GM23338 (cell line): ENCODE measurements around the gene RFX4. TPM values are rescaled to one million over a fixed set of nuclear protein-coding genes. Genes with fewer than 3 reads are reported as not detected.

Source experiments
- ATAC-seq: fragments of 200-7000 bp; cut with Tn5 transposase; 3 replicates; pipeline ENCODE4 v1.9.1; 2020
- DNase-seq: peaks from one replicate; pipeline ENCODE4 v3.0.0-alpha.2; 2015; ENCODE audit warnings: low spot score
- H2AFZ ChIP-seq: fragments of 200-600 bp; sonication (generic); 2 replicates; pipeline ENCODE4 v1.8.0; 2016; ENCODE audit warnings: antibody characterized with exemption, mild to moderate bottlenecking, moderate library complexity
- H3F3A ChIP-seq: fragments of 200-600 bp; sonication (generic); replicated peaks from 2 replicates; pipeline ENCODE4 v1.8.0; 2017; ENCODE audit warnings: antibody characterized with exemption, mixed run types, low read depth
- H3K27ac ChIP-seq: fragments of 200-600 bp; sonication (generic); 2 replicates; pipeline ENCODE4 v1.6.1; 2016; ENCODE audit warnings: low read depth
- H3K27me3 ChIP-seq: fragments of 200-600 bp; sonication (generic); 2 replicates; pipeline ENCODE4 v1.8.0; 2016; ENCODE audit warnings: mild to moderate bottlenecking, mixed run types, moderate library complexity; ENCODE audit not compliant: insufficient read depth
- H3K36me3 ChIP-seq: fragments of 200-600 bp; sonication (generic); 2 replicates; pipeline ENCODE4 v1.8.0; 2016; ENCODE audit warnings: mild to moderate bottlenecking; ENCODE audit not compliant: insufficient read depth
- H3K4me1 ChIP-seq: fragments of 200-600 bp; sonication (generic); 2 replicates; pipeline ENCODE4 v1.8.0; 2016; ENCODE audit warnings: mild to moderate bottlenecking, moderate library complexity; ENCODE audit not compliant: insufficient read depth
- H3K4me2 ChIP-seq: fragments of 200-600 bp; sonication (generic); 2 replicates; pipeline ENCODE4 v1.7.1; 2017; ENCODE audit warnings: mixed run types
- H3K4me3 ChIP-seq: fragments of 200-600 bp; sonication (generic); 2 replicates; pipeline ENCODE4 v1.6.1; 2016; ENCODE audit warnings: mixed run types
- H3K79me2 ChIP-seq: fragments of 200-600 bp; sonication (generic); replicated peaks from 2 replicates; pipeline ENCODE4 v1.8.0; 2017; ENCODE audit warnings: mild to moderate bottlenecking; ENCODE audit not compliant: insufficient read depth
- H3K9me2 ChIP-seq: fragments of 200-600 bp; sonication (generic); 2 replicates; pipeline ENCODE4 v1.8.0; 2017; ENCODE audit not compliant: insufficient read depth
- H4K20me1 ChIP-seq: fragments of 200-600 bp; sonication (generic); replicated peaks from 2 replicates; pipeline ENCODE4 v1.8.0; 2017; ENCODE audit warnings: mild to moderate bottlenecking; ENCODE audit not compliant: insufficient read depth
- H3K27ac Mint-ChIP-seq: 2 replicates; pipeline ENCODE4 v1.8.0; 2020; ENCODE audit warnings: inconsistent platforms, mild to moderate bottlenecking, moderate library complexity, mixed read lengths
- H3K27me3 Mint-ChIP-seq: 3 replicates; pipeline ENCODE4 v1.8.0; 2022; ENCODE audit warnings: low read depth, mild to moderate bottlenecking, moderate library complexity, mixed read lengths, inconsistent platforms; ENCODE audit not compliant: insufficient read depth, poor library complexity
- H3K36me3 Mint-ChIP-seq: 3 replicates; pipeline ENCODE4 v1.8.0; 2021; ENCODE audit warnings: low read depth, mild to moderate bottlenecking, inconsistent platforms, moderate library complexity, mixed read lengths
- H3K4me1 Mint-ChIP-seq: 3 replicates; pipeline ENCODE4 v1.8.0; 2020; ENCODE audit warnings: mild to moderate bottlenecking, inconsistent platforms, mixed read lengths
- H3K4me3 Mint-ChIP-seq: 3 replicates; pipeline ENCODE4 v1.8.0; 2021; ENCODE audit warnings: moderate library complexity, mild to moderate bottlenecking, inconsistent platforms, mixed read lengths
- H3K9me3 Mint-ChIP-seq: 3 replicates; pipeline ENCODE4 v1.8.0; 2020; ENCODE audit warnings: moderate library complexity, mild to moderate bottlenecking, inconsistent platforms, mixed read lengths
- CREB1 ChIP-seq: fragments of 250-450 bp; sonication (Bioruptor Pico); IDR thresholded peaks from 2 replicates; pipeline ENCODE4 v1.5.0; 2020; ENCODE audit warnings: low read depth, mild to moderate bottlenecking, moderate library complexity
- EZH2phosphoT487 ChIP-seq: fragments of 200-600 bp; sonication (generic); IDR thresholded peaks from one replicate; pipeline ENCODE4 v1.8.1; 2018; ENCODE audit warnings: antibody characterized with exemption; ENCODE audit not compliant: unreplicated experiment
- POLR2AphosphoS5 ChIP-seq: IDR thresholded peaks from 2 replicates; pipeline ENCODE4 v1.6.1; 2016; ENCODE audit warnings: antibody characterized with exemption, low read depth
- STAT1 ChIP-seq: IDR thresholded peaks from one replicate; pipeline ENCODE4 v1.6.1; 2016; ENCODE audit warnings: antibody characterized with exemption; ENCODE audit not compliant: unreplicated experiment
- ZNF114 ChIP-seq: fragments of 250-450 bp; sonication (Bioruptor Pico); IDR thresholded peaks from 2 replicates; pipeline ENCODE4 v1.5.0; 2020; ENCODE audit warnings: mild to moderate bottlenecking, moderate library complexity
- ZNF331 ChIP-seq: fragments of 250-450 bp; sonication (Bioruptor Pico); IDR thresholded peaks from 2 replicates; pipeline ENCODE4 v1.5.0; 2020; ENCODE audit warnings: low read depth, mild to moderate bottlenecking, moderate library complexity
- polyA plus RNA-seq: library from polyadenylated mRNA; unstranded; fragments of >200 nt; fragmentation: Nextera tagmentation; extraction: Ambion mirVana; gene quantifications from 2 replicates; pipeline ENCODE4 v1.2.1, GENCODE V29; 2016
- total RNA-seq: library from RNA; depleted of rRNA; stranded (reverse); fragments of >200 nt; shearing (Covaris generic); gene quantifications from 2 replicates; pipeline ENCODE4 v1.2.3, GENCODE V29; 2014
- TF ChIP-seq, protein P1 (sequence below): fragments of 250-450 bp; sonication (Bioruptor Pico); IDR thresholded peaks from 2 replicates; pipeline ENCODE4 v1.5.0; 2020; ENCODE audit warnings: mild to moderate bottlenecking, moderate library complexity
- TF ChIP-seq, protein P2 (sequence below), 2 experiments: fragments of 200-600 bp in 1 of 2; sonication (generic) in 1 of 2; conservative IDR thresholded peaks; 2 replicates each; pipeline versions ENCODE4 v1.5.1 to v1.6.1; 2016 to 2017; ENCODE audit warnings: antibody characterized with exemption in 2 of 2, low read depth in 2 of 2, mild to moderate bottlenecking in 2 of 2, moderate library complexity in 1 of 2
- TF ChIP-seq, protein P3 (sequence below): IDR thresholded peaks from 2 replicates; pipeline ENCODE4 v1.6.1; 2016; ENCODE audit warnings: antibody characterized with exemption
- TF ChIP-seq, protein P4 (sequence below): IDR thresholded peaks from one replicate; pipeline ENCODE4 v1.6.1; 2018; ENCODE audit warnings: antibody characterized with exemption; ENCODE audit not compliant: unreplicated experiment

The RFX4 gene
- total and polyA plus RNA-seq, 2 experiments from 2014 or later: 0.23 TPM; not detected in 1

DNA sequence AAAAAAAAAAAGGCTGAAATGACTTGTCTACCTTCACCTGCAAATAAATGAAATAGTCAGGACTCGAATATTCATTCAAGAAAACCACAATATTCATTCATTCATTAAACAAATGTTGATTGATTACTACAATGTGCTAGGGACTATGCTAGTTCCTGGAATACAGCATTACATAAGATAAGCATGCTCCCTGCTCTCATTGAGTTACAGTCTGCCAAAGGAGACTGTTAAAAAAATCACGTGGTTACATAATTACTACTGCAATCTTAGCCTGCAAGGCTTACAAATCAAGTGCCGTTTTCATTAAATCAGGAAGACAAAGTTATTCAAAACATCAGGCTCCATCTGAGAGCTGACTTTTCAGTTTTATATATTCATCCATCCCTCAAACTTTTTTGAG, 121.3 kb downstream of the RFX4 start (continued):
- TF ChIP-seq, protein P1, sequence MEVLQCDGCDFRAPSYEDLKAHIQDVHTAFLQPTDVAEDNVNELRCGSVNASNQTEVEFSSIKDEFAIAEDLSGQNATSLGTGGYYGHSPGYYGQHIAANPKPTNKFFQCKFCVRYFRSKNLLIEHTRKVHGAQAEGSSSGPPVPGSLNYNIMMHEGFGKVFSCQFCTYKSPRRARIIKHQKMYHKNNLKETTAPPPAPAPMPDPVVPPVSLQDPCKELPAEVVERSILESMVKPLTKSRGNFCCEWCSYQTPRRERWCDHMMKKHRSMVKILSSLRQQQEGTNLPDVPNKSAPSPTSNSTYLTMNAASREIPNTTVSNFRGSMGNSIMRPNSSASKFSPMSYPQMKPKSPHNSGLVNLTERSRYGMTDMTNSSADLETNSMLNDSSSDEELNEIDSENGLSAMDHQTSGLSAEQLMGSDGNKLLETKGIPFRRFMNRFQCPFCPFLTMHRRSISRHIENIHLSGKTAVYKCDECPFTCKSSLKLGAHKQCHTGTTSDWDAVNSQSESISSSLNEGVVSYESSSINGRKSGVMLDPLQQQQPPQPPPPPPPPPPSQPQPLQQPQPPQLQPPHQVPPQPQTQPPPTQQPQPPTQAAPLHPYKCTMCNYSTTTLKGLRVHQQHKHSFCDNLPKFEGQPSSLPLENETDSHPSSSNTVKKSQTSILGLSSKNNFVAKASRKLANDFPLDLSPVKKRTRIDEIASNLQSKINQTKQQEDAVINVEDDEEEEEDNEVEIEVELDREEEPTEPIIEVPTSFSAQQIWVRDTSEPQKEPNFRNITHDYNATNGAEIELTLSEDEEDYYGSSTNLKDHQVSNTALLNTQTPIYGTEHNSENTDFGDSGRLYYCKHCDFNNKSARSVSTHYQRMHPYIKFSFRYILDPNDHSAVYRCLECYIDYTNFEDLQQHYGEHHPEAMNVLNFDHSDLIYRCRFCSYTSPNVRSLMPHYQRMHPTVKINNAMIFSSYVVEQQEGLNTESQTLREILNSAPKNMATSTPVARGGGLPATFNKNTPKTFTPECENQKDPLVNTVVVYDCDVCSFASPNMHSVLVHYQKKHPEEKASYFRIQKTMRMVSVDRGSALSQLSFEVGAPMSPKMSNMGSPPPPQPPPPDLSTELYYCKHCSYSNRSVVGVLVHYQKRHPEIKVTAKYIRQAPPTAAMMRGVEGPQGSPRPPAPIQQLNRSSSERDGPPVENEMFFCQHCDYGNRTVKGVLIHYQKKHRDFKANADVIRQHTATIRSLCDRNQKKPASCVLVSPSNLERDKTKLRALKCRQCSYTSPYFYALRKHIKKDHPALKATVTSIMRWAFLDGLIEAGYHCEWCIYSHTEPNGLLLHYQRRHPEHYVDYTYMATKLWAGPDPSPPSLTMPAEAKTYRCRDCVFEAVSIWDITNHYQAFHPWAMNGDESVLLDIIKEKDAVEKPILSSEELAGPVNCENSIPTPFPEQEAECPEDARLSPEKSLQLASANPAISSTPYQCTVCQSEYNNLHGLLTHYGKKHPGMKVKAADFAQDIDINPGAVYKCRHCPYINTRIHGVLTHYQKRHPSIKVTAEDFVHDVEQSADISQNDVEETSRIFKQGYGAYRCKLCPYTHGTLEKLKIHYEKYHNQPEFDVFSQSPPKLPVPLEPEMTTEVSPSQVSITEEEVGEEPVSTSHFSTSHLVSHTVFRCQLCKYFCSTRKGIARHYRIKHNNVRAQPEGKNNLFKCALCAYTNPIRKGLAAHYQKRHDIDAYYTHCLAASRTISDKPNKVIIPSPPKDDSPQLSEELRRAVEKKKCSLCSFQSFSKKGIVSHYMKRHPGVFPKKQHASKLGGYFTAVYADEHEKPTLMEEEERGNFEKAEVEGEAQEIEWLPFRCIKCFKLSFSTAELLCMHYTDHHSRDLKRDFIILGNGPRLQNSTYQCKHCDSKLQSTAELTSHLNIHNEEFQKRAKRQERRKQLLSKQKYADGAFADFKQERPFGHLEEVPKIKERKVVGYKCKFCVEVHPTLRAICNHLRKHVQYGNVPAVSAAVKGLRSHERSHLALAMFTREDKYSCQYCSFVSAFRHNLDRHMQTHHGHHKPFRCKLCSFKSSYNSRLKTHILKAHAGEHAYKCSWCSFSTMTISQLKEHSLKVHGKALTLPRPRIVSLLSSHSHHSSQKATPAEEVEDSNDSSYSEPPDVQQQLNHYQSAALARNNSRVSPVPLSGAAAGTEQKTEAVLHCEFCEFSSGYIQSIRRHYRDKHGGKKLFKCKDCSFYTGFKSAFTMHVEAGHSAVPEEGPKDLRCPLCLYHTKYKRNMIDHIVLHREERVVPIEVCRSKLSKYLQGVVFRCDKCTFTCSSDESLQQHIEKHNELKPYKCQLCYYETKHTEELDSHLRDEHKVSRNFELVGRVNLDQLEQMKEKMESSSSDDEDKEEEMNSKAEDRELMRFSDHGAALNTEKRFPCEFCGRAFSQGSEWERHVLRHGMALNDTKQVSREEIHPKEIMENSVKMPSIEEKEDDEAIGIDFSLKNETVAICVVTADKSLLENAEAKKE (CRISPR knock-in tag): no peak
- TF ChIP-seq, protein P2, sequence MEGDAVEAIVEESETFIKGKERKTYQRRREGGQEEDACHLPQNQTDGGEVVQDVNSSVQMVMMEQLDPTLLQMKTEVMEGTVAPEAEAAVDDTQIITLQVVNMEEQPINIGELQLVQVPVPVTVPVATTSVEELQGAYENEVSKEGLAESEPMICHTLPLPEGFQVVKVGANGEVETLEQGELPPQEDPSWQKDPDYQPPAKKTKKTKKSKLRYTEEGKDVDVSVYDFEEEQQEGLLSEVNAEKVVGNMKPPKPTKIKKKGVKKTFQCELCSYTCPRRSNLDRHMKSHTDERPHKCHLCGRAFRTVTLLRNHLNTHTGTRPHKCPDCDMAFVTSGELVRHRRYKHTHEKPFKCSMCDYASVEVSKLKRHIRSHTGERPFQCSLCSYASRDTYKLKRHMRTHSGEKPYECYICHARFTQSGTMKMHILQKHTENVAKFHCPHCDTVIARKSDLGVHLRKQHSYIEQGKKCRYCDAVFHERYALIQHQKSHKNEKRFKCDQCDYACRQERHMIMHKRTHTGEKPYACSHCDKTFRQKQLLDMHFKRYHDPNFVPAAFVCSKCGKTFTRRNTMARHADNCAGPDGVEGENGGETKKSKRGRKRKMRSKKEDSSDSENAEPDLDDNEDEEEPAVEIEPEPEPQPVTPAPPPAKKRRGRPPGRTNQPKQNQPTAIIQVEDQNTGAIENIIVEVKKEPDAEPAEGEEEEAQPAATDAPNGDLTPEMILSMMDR (conservative IDR thresholded peaks at IDR 0.05; ENCODE audit: low read depth in 2 of 2): no peak
- TF ChIP-seq STAT1: no peak

DNA sequence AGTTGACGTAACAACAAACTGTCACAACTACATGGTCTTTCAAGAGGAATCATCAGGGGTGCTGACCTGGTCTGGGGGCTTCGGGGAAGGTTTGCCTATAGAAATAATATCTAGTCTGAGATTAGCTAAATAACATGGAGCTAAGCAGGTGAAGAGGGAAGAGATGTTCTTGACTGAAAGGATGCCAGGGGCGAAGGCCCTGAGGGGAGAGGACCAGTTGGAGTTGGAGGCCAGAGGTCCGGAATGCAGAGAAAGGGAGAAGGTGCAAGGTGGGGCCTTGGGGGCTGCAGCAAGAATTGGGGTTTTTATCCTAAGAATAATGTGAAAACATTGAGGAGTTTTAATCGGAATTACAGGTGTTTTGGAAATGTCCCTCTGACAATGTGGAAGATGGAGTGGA, 123.2 kb downstream of the RFX4 start:
- Histone ChIP-seq H3K36me3 (no peaks in the 10 kb centered on the region), H3K9me2 (peaks cover 9% of the 10 kb centered on the region; the same call in 1 of the 2 replicates), H3F3A (0 out of 2 replicates have a peak, but pooled peaks cover 3% of the 10 kb centered on the region), H3K27ac (no peak overlapping the region), H3K27me3 (no peaks in the 10 kb centered on the region), H3K4me3 (no peak overlapping the region), H3K4me1 (peaks cover 20% of the 10 kb centered on the region), H2AFZ (no peak overlapping the region), H3K4me2 (no peak overlapping the region), H4K20me1 (no peaks in the 10 kb centered on the region), H3K79me2 (no peaks in the 10 kb centered on the region)
- Mint-ChIP-seq H3K27ac (no peak overlapping the region), H3K9me3 (peaks cover 21% of the 10 kb centered on the region; the same call in 2 of the 3 replicates), H3K36me3 (peaks cover 12% of the 10 kb centered on the region; the same call in 2 of the 3 replicates), H3K4me3 (no peak overlapping the region), H3K27me3 (peaks cover 1% of the 10 kb centered on the region), H3K4me1 (peaks cover 16% of the 10 kb centered on the region)
- no peak for ATAC-seq
- DNase-seq: no peak
- TF ChIP-seq CREB1 (CRISPR knock-in tag) (no peak), ZNF331 (no peak), EZH2phosphoT487 (no peak), POLR2AphosphoS5 (no peak), ZNF114 (CRISPR knock-in tag) (no peak)
- TF ChIP-seq, protein P3, sequence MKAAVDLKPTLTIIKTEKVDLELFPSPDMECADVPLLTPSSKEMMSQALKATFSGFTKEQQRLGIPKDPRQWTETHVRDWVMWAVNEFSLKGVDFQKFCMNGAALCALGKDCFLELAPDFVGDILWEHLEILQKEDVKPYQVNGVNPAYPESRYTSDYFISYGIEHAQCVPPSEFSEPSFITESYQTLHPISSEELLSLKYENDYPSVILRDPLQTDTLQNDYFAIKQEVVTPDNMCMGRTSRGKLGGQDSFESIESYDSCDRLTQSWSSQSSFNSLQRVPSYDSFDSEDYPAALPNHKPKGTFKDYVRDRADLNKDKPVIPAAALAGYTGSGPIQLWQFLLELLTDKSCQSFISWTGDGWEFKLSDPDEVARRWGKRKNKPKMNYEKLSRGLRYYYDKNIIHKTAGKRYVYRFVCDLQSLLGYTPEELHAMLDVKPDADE: no peak
- TF ChIP-seq, protein P4, sequence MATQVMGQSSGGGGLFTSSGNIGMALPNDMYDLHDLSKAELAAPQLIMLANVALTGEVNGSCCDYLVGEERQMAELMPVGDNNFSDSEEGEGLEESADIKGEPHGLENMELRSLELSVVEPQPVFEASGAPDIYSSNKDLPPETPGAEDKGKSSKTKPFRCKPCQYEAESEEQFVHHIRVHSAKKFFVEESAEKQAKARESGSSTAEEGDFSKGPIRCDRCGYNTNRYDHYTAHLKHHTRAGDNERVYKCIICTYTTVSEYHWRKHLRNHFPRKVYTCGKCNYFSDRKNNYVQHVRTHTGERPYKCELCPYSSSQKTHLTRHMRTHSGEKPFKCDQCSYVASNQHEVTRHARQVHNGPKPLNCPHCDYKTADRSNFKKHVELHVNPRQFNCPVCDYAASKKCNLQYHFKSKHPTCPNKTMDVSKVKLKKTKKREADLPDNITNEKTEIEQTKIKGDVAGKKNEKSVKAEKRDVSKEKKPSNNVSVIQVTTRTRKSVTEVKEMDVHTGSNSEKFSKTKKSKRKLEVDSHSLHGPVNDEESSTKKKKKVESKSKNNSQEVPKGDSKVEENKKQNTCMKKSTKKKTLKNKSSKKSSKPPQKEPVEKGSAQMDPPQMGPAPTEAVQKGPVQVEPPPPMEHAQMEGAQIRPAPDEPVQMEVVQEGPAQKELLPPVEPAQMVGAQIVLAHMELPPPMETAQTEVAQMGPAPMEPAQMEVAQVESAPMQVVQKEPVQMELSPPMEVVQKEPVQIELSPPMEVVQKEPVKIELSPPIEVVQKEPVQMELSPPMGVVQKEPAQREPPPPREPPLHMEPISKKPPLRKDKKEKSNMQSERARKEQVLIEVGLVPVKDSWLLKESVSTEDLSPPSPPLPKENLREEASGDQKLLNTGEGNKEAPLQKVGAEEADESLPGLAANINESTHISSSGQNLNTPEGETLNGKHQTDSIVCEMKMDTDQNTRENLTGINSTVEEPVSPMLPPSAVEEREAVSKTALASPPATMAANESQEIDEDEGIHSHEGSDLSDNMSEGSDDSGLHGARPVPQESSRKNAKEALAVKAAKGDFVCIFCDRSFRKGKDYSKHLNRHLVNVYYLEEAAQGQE: no peak
